Right hindlimb (tissue), 1 donor: ENCODE data around the gene RYR1.
"Not testable (repeated sequence)": the region's sequence is repeated elsewhere in the genome, so short reads cannot be mapped to it uniquely, and the experiment has no call there.

ENCODE experiments used
- DNase-seq: peaks from one replicate; pipeline ENCODE4 v3.0.0-alpha.2; 2018

RYR1 gene

GRCh38 chr19:38626401-38626800 is 192.9 kb downstream of the RYR1 start:
- DNase-seq, result no peak

- no peak for DNase-seq
Measured at GRCh38 chr19:38629568-38629967, 196.1 kb downstream of the RYR1 start.

GRCh38 chr19:38631301-38631700 is 197.8 kb downstream of the RYR1 start:
- not testable (repeated sequence) for DNase-seq

GRCh38 chr19:38631811-38632475 is 198.5 kb downstream of the RYR1 start:
- DNase-seq, result not testable (repeated sequence)

GRCh38 chr19:38632476-38633213 is 199.2 kb downstream of the RYR1 start:
- DNase-seq, result no peak

GRCh38 chr19:38634757-38635482 is 201.4 kb downstream of the RYR1 start:
- peak; percentile 84 for DNase-seq

- no peak for DNase-seq
Measured at GRCh38 chr19:38635483-38636399, 202.2 kb downstream of the RYR1 start.
